BLaER1 (cell line): Measurements from ENCODE around the gene UGT2B7.

Experiments
- H3K27ac ChIP-seq: shearing (Covaris generic); formaldehyde crosslinking; 2 replicates; pipeline ENCODE4 v1.8.1; 2022
- H3K27me3 ChIP-seq: shearing (Covaris generic); formaldehyde crosslinking; 2 replicates; pipeline ENCODE4 v1.8.1; 2022
- H3K36me3 ChIP-seq: shearing (Covaris generic); formaldehyde crosslinking; 2 replicates; pipeline ENCODE4 v1.8.1; 2022
- H3K4me1 ChIP-seq: shearing (Covaris generic); formaldehyde crosslinking; 2 replicates; pipeline ENCODE4 v1.8.1; 2022
- H3K4me2 ChIP-seq: shearing (Covaris generic); formaldehyde crosslinking; 2 replicates; pipeline ENCODE4 v1.8.1; 2022
- H3K4me3 ChIP-seq: shearing (Covaris generic); formaldehyde crosslinking; 2 replicates; pipeline ENCODE4 v1.8.1; 2022
- H3K9ac ChIP-seq: shearing (Covaris generic); formaldehyde crosslinking; 2 replicates; pipeline ENCODE4 v1.8.1; 2022
- H3K9me3 ChIP-seq: shearing (Covaris generic); formaldehyde crosslinking; 2 replicates; pipeline ENCODE4 v1.8.1; 2022
- H4K20me1 ChIP-seq: shearing (Covaris generic); formaldehyde crosslinking; 2 replicates; pipeline ENCODE4 v1.8.1; 2022
- Cebpa-rat ChIP-seq: shearing (Covaris generic); IDR thresholded peaks from 2 replicates; pipeline ENCODE4 v1.8.1; 2022

UGT2B7 gene

DNA sequence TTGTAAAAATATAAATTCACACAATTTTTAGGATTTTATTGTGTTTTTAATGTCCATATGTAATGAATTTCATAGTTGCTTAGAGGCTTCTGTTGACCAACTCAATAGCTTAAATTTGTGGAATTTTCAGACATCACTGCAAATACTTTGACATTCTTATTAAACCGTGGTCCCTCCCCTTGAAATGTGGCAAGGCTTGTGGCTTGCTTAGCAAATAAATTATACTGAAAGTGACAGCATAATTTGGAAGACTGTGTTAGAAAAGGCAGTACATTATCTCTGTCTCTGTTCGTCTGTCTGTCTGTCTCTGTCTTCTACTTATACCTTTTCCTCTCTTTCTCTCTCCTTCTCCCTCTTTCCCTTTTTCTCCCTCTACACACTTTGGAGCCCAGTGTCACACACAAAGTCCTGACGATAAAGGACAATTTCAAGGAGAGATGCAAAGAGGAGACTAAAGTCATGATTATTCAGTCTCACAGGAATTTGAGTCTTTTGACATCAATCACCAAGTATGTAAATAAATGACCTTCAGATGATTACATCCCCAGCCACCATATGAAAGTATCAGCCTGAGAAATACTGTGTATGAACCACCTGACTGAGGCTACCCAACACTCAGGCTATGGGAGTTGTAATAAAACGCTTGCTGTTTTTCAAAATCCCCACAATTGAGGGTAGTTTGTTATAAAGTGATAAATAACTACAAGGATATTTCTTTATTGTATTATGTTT, 21.0 kb upstream of the UGT2B7 start:
- Histone ChIP-seq H3K9ac (no peak overlapping the region), H3K9me3 (no peaks in the 10 kb centered on the region), H3K4me1 (no peaks in the 10 kb centered on the region), H3K4me2 (no peak overlapping the region), H3K36me3 (no peaks in the 10 kb centered on the region), H4K20me1 (no peaks in the 10 kb centered on the region), H3K27ac (no peak overlapping the region), H3K27me3 (no peaks in the 10 kb centered on the region), H3K4me3 (no peak overlapping the region)
- no peak for TF ChIP-seq Cebpa-rat

DNA sequence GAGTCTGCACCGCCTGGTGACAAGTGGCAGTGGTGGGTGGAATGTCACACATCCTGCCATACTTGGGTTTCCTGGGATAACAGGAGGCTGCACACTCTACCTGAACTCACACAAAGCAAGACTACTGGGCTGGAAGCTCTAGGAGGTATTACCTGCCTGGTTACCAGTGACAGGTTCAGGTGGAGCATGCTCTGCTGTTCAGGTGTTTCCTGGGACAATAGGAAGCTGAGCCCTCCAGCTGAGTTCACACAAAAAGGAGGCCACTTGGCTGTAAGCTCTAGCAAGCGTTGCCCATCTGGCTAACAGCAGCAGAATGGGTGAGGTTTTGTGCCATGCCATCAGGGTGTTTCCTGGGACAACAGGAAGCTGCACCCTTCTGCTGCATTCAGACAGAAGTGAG, 17.4 kb upstream of the UGT2B7 start:
- no peaks in the 10 kb centered on the region for H4K20me1 ChIP-seq
- no peaks in the 10 kb centered on the region for H3K4me1 ChIP-seq
- H3K36me3 ChIP-seq, result no peaks in the 10 kb centered on the region
- TF ChIP-seq Cebpa-rat, result no peak
- no peak overlapping the region for H3K9ac ChIP-seq
- H3K27me3 ChIP-seq, result no peaks in the 10 kb centered on the region
- H3K4me3 ChIP-seq, result no peak overlapping the region
- no peaks in the 10 kb centered on the region for H3K9me3 ChIP-seq
- no peak overlapping the region for H3K4me2 ChIP-seq
- no peak overlapping the region for H3K27ac ChIP-seq

- TF ChIP-seq Cebpa-rat, result no peak
- Histone ChIP-seq H3K27me3 (no peaks in the 10 kb centered on the region), H3K9ac (no peak overlapping the region), H3K4me1 (peaks cover 8% of the 10 kb centered on the region), H3K9me3 (no peaks in the 10 kb centered on the region), H3K4me3 (no peak overlapping the region), H4K20me1 (no peaks in the 10 kb centered on the region), H3K36me3 (no peaks in the 10 kb centered on the region), H3K4me2 (no peak overlapping the region), H3K27ac (no peak overlapping the region)
These were observed 7.8 kb upstream of the UGT2B7 start for GRCh38 chr4:69088473-69088872.

DNA sequence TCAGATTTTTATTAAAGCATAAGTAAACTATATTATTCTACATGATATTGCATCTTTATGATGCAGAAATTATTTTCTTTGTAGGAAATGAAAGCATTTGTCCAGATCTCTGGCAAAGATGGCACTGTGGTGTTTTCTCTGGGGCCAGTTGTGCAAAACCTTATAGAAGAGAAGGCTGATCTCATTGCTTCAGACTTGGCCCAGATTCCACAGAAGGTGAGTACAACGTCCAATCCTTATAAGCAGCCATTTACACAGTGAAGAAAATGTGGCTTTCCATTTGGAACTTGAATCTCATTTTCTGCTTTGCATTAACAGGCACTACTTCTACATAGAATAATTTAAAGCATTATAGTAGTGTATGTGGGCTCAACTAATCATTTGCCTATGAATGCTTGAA, 6.9 kb upstream of the UGT2B7 start:
- Histone ChIP-seq H3K9ac (no peak overlapping the region), H3K36me3 (no peaks in the 10 kb centered on the region), H3K27me3 (no peaks in the 10 kb centered on the region), H3K4me2 (no peak overlapping the region), H4K20me1 (no peaks in the 10 kb centered on the region), H3K9me3 (no peaks in the 10 kb centered on the region), H3K4me1 (peaks cover 8% of the 10 kb centered on the region), H3K4me3 (no peak overlapping the region), H3K27ac (no peak overlapping the region)
- no peak for TF ChIP-seq Cebpa-rat

- Histone ChIP-seq H3K4me1 (peaks cover 8% of the 10 kb centered on the region), H3K4me3 (no peak overlapping the region), H3K4me2 (peak overlapping the region; percentile 22; the same call in 1 of the 2 replicates), H3K27ac (no peak overlapping the region), H3K9ac (no peak overlapping the region), H3K36me3 (no peaks in the 10 kb centered on the region), H3K27me3 (no peaks in the 10 kb centered on the region), H3K9me3 (no peaks in the 10 kb centered on the region), H4K20me1 (no peaks in the 10 kb centered on the region)
- TF ChIP-seq Cebpa-rat, result no peak
These were observed 4.1 kb upstream of the UGT2B7 start for GRCh38 chr4:69092190-69092589.

GRCh38 chr4:69092980-69093568, 3.2 kb upstream of the UGT2B7 start:
- no peak overlapping the region for H3K4me2 ChIP-seq
- H3K27ac ChIP-seq, result no peak overlapping the region
- no peaks in the 10 kb centered on the region for H3K36me3 ChIP-seq
- H3K4me1 ChIP-seq, result peaks cover 8% of the 10 kb centered on the region
- no peaks in the 10 kb centered on the region for H3K9me3 ChIP-seq
- H3K9ac ChIP-seq, result no peak overlapping the region
- no peak overlapping the region for H3K4me3 ChIP-seq
- TF ChIP-seq Cebpa-rat, result no peak
- no peaks in the 10 kb centered on the region for H3K27me3 ChIP-seq
- no peaks in the 10 kb centered on the region for H4K20me1 ChIP-seq

- H3K27ac ChIP-seq, result no peak overlapping the region
- H3K4me2 ChIP-seq, result no peak overlapping the region
- H3K4me1 ChIP-seq, result peaks cover 8% of the 10 kb centered on the region
- no peaks in the 10 kb centered on the region for H3K9me3 ChIP-seq
- no peak for TF ChIP-seq Cebpa-rat
- no peaks in the 10 kb centered on the region for H3K36me3 ChIP-seq
- no peak overlapping the region for H3K9ac ChIP-seq
- H3K27me3 ChIP-seq, result no peaks in the 10 kb centered on the region
- H3K4me3 ChIP-seq, result no peak overlapping the region
- no peaks in the 10 kb centered on the region for H4K20me1 ChIP-seq
These were observed 2.6 kb upstream of the UGT2B7 start for GRCh38 chr4:69093681-69094080.

DNA sequence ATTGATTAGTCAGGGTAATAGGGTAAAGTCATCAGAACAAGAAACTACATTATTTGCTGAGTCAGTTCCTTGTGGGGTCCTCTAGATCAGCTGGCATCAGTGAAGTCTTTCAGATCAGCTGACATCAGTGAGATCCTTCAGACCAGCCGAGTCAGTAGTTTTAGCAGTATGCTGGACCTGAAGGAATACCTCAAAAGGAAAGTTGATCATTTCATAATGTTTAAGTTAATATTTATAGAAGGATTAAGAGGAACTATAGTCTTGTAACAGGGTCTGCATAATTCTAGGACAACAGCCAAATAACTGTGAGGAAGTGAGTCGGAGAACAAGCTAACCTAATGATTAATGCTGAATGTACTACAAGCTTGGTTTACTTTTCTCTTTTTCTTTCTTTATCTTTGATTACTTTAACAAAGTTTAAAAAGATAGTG, 958 bp upstream of the UGT2B7 start:
- H4K20me1 ChIP-seq, result no peaks in the 10 kb centered on the region
- H3K27ac ChIP-seq, result no peak overlapping the region
- H3K4me3 ChIP-seq, result no peak overlapping the region
- no peaks in the 10 kb centered on the region for H3K9me3 ChIP-seq
- H3K4me1 ChIP-seq, result peaks cover 8% of the 10 kb centered on the region
- no peaks in the 10 kb centered on the region for H3K36me3 ChIP-seq
- H3K9ac ChIP-seq, result no peak overlapping the region
- no peak for TF ChIP-seq Cebpa-rat
- no peaks in the 10 kb centered on the region for H3K27me3 ChIP-seq
- H3K4me2 ChIP-seq, result no peak overlapping the region

DNA sequence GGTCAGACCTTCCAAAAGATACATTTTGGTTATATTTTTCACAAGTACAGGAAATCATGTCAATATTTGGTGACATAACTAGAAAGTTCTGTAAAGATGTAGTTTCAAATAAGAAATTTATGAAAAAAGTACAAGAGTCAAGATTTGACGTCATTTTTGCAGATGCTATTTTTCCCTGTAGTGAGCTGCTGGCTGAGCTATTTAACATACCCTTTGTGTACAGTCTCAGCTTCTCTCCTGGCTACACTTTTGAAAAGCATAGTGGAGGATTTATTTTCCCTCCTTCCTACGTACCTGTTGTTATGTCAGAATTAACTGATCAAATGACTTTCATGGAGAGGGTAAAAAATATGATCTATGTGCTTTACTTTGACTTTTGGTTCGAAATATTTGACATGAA, 536 bp downstream of the UGT2B7 start:
- Histone ChIP-seq H3K27me3 (no peaks in the 10 kb centered on the region), H4K20me1 (no peaks in the 10 kb centered on the region), H3K4me3 (no peak overlapping the region), H3K9ac (no peak overlapping the region), H3K9me3 (no peaks in the 10 kb centered on the region), H3K36me3 (no peaks in the 10 kb centered on the region), H3K4me1 (peaks cover 6% of the 10 kb centered on the region), H3K4me2 (no peak overlapping the region), H3K27ac (no peak overlapping the region)
- TF ChIP-seq Cebpa-rat, result no peak

DNA sequence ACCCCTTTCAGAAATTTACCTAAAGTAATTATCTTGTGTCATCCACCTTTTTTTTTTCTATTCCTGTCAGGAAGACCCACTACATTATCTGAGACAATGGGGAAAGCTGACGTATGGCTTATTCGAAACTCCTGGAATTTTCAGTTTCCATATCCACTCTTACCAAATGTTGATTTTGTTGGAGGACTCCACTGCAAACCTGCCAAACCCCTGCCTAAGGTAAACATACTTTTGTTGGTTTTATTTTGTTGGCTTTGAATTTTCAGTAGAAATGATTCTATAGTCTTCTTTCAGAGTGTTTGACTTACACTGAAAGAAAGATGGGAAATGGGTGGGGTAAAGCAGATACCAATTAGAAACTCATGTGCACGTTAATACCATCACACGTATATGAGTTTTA, 2.2 kb downstream of the UGT2B7 start:
- Histone ChIP-seq H3K4me1 (no peaks in the 10 kb centered on the region), H3K27me3 (no peaks in the 10 kb centered on the region), H3K9me3 (no peaks in the 10 kb centered on the region), H3K4me2 (no peak overlapping the region), H3K36me3 (no peaks in the 10 kb centered on the region), H4K20me1 (no peaks in the 10 kb centered on the region), H3K9ac (no peak overlapping the region), H3K27ac (no peak overlapping the region), H3K4me3 (no peak overlapping the region)
- TF ChIP-seq Cebpa-rat, result no peak
